Fibroblast of lung (primary cell): ENCODE results near the gene ANKRD52.

Experiments used
- CTCF ChIP-seq, 2 donors: IDR thresholded peaks in 1 of 2; conservative IDR thresholded peaks in 1 of 2; 1 replicate in 1 of 2; 2 replicates in 1 of 2; pipeline ENCODE4 v1.5.1; 2011 to 2012; ENCODE audit warnings: low read length in 2 of 2, control low read depth in 1 of 2, inconsistent platforms in 1 of 2, low read depth in 1 of 2, mild to moderate bottlenecking in 1 of 2
- EZH2 ChIP-seq: IDR thresholded peaks from 2 replicates; pipeline ENCODE4 v1.5.1; 2012; ENCODE audit warnings: low read length, control low read depth, mild to moderate bottlenecking; ENCODE audit errors: missing control alignments

- no peak for TF ChIP-seq CTCF (conservative IDR thresholded peaks at IDR 0.05 in 1 of 2, IDR thresholded peaks at IDR 0.05 in 1 of 2; ENCODE audit: low read depth in 1 of 2, low read length in 2 of 2)
- no peak for TF ChIP-seq EZH2
Observed at GRCh38 chr12:56188131-56188777, 69.9 kb downstream of the ANKRD52 start.
